Superior temporal gyrus (tissue), 1 donor: Measurements from ENCODE around the gene XRCC2.
"Not testable (repeated sequence)": the region's sequence is repeated elsewhere in the genome, so short reads cannot be mapped to it uniquely, and the experiment has no call there.

Experiments
- DNase-seq: peaks from one replicate; pipeline ENCODE4 v3.0.0-alpha.2; 2016; ENCODE audit errors: extremely low spot score

The XRCC2 gene

GRCh38 chr7:152675759-152676636 lies at the start of gene XRCC2:
Gene XRCC2, minus strand, starts transcription at chr7:152676141. Its CDS starts 62 bp downstream, at chr7:152676079.
- peak; percentile 94 for DNase-seq

- DNase-seq = no peak
Observed at GRCh38 chr7:152723364-152723763, 47.4 kb upstream of the XRCC2 start.

GRCh38 chr7:152712412-152713042 lies 36.6 kb upstream of the XRCC2 start:
- not testable (repeated sequence) for DNase-seq

- no peak for DNase-seq
Observed at GRCh38 chr7:152711444-152711944, 35.6 kb upstream of the XRCC2 start.

- no peak for DNase-seq
Observed at GRCh38 chr7:152710153-152710442, 34.2 kb upstream of the XRCC2 start.

GRCh38 chr7:152709287-152710152 lies 33.6 kb upstream of the XRCC2 start:
- DNase-seq = no peak

GRCh38 chr7:152704796-152705384 lies 28.9 kb upstream of the XRCC2 start:
- no peak for DNase-seq

GRCh38 chr7:152699079-152699478 lies 23.1 kb upstream of the XRCC2 start:
- no peak for DNase-seq

- DNase-seq = not testable (repeated sequence)
Observed at GRCh38 chr7:152697268-152697974, 21.5 kb upstream of the XRCC2 start.

- not testable (repeated sequence) for DNase-seq
Observed at GRCh38 chr7:152692196-152692595, 16.3 kb upstream of the XRCC2 start.

GRCh38 chr7:152683297-152683696 lies 7.4 kb upstream of the XRCC2 start:
- DNase-seq = no peak

- no peak for DNase-seq
Observed at GRCh38 chr7:152677808-152678670, 2.1 kb upstream of the XRCC2 start.

- no peak for DNase-seq
Observed at GRCh38 chr7:152674860-152675758, 832 bp downstream of the XRCC2 start.

GRCh38 chr7:152673897-152674296 lies 2.0 kb downstream of the XRCC2 start:
- no peak for DNase-seq

GRCh38 chr7:152672626-152673025 lies 3.3 kb downstream of the XRCC2 start:
- DNase-seq = no peak

GRCh38 chr7:152669758-152670157 lies 6.2 kb downstream of the XRCC2 start:
- DNase-seq = no peak

- DNase-seq = no peak
Observed at GRCh38 chr7:152668975-152669374, 7.0 kb downstream of the XRCC2 start.

GRCh38 chr7:152667958-152668357 lies 8.0 kb downstream of the XRCC2 start:
- DNase-seq = no peak

- DNase-seq = no peak
Observed at GRCh38 chr7:152666078-152666477, 9.9 kb downstream of the XRCC2 start.
